ENCODE results near the gene CDCA4. TPM values are rescaled to one million over a fixed set of nuclear protein-coding genes. Genes with fewer than 3 reads are reported as not detected.

Gene CDCA4
- total RNA-seq, 1 donor from 2014 or later = 3.1 TPM

Other genes starting within 250 kb of the CDCA4 start
- 134 TPM for gene AKT1, start 225.3 kb downstream of the CDCA4 start, total RNA-seq
- gene ZBTB42, start 220.0 kb downstream of the CDCA4 start, total RNA-seq = 5.6 TPM
- gene CEP170B, start 155.8 kb downstream of the CDCA4 start, total RNA-seq = 10.5 TPM
- gene PLD4, start 96.2 kb downstream of the CDCA4 start, total RNA-seq = not detected
- gene AHNAK2, start 42.7 kb downstream of the CDCA4 start, total RNA-seq = 2.5 TPM
- 1.9 TPM for gene CLBA1, start 35.3 kb downstream of the CDCA4 start, total RNA-seq
- 0.89 TPM for gene GPR132, start 44.3 kb upstream of the CDCA4 start, total RNA-seq
- gene JAG2, start 147.7 kb upstream of the CDCA4 start, total RNA-seq = 34.6 TPM
- 33.9 TPM for gene NUDT14, start 160.2 kb upstream of the CDCA4 start, total RNA-seq
- gene BTBD6, start 227.4 kb upstream of the CDCA4 start, total RNA-seq = 48.8 TPM